ENCODE data around the gene DCLRE1B. TPM values are rescaled to one million over a fixed set of nuclear protein-coding genes. Genes with fewer than 3 reads are reported as not detected.

The DCLRE1B gene
- polyA plus RNA-seq, 1 donor (not counting 4 experiments of a cell fraction or from before 2014, with no cell fraction given): 5.4 TPM

- TF ChIP-seq, protein P1, sequence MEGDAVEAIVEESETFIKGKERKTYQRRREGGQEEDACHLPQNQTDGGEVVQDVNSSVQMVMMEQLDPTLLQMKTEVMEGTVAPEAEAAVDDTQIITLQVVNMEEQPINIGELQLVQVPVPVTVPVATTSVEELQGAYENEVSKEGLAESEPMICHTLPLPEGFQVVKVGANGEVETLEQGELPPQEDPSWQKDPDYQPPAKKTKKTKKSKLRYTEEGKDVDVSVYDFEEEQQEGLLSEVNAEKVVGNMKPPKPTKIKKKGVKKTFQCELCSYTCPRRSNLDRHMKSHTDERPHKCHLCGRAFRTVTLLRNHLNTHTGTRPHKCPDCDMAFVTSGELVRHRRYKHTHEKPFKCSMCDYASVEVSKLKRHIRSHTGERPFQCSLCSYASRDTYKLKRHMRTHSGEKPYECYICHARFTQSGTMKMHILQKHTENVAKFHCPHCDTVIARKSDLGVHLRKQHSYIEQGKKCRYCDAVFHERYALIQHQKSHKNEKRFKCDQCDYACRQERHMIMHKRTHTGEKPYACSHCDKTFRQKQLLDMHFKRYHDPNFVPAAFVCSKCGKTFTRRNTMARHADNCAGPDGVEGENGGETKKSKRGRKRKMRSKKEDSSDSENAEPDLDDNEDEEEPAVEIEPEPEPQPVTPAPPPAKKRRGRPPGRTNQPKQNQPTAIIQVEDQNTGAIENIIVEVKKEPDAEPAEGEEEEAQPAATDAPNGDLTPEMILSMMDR (optimal IDR thresholded peaks at IDR 0.05 in 1 of 3, IDR thresholded peaks at IDR 0.05 in 1 of 3, conservative IDR thresholded peaks at IDR 0.05 in 1 of 3; ENCODE audit: extremely low read depth in 1 of 3, insufficient read depth in 2 of 3, low read length in 3 of 3): no peak
- no peak for TF ChIP-seq EZH2 (IDR thresholded peaks at IDR 0.05; ENCODE audit: low read length)
Observed at GRCh38 chr1:113912594-113913311, 7.6 kb downstream of the DCLRE1B start.

GRCh38 chr1:113913312-113913668 is 8.2 kb downstream of the DCLRE1B start:
- no peak overlapping the region for H2AFZ ChIP-seq (ENCODE audit: control insufficient read depth, low read length)
- FAIRE-seq: no peak
- no peak for TF ChIP-seq EZH2 (IDR thresholded peaks at IDR 0.05; ENCODE audit: low read length)

More at GRCh38 chr1:113912594-113913311, 7.6 kb downstream of the DCLRE1B start:
- Histone ChIP-seq H3K36me3 (ENCODE audit: control insufficient read depth in 2 of 2, extremely low read depth in 1 of 2, insufficient read depth in 2 of 2, low read length in 2 of 2) (peaks cover 12 to 28% of the 10 kb centered on the region in 2 experiments), H3K4me3 (ENCODE audit: control insufficient read depth in 2 of 3, extremely low read depth in 1 of 3, insufficient read depth in 2 of 3, low read depth in 1 of 3, low read length in 3 of 3) (no peak overlapping the region), H3K27ac (ENCODE audit: control insufficient read depth, insufficient read depth, low read length) (no peak overlapping the region), H2AFZ (ENCODE audit: control insufficient read depth, low read length) (no peak overlapping the region), H3K79me2 (ENCODE audit: control insufficient read depth, insufficient read depth, low read length) (no peaks in the 10 kb centered on the region), H3K27me3 (ENCODE audit: control insufficient read depth, extremely low read depth, insufficient read depth, low read length) (no peaks in the 10 kb centered on the region), H4K20me1 (ENCODE audit: control insufficient read depth, extremely low read depth, insufficient read depth, low read length) (no peaks in the 10 kb centered on the region), H3K9ac (ENCODE audit: control insufficient read depth, extremely low read depth, insufficient read depth, low read length) (no peak overlapping the region), H3K4me1 (ENCODE audit: control insufficient read depth, extremely low read depth, insufficient read depth, low read length) (peaks cover 4% of the 10 kb centered on the region), H3K9me3 (ENCODE audit: control insufficient read depth, low read depth, low read length) (no peaks in the 10 kb centered on the region), H3K4me2 (ENCODE audit: control insufficient read depth, extremely low read depth, insufficient read depth, low read depth, low read length) (no peak overlapping the region), H3K9me1 (ENCODE audit: control insufficient read depth, extremely low read depth, insufficient read depth, low read length) (no peaks in the 10 kb centered on the region)
- dilution Hi-C loops (cut with MboI; ENCODE audit: extremely low pct_ligation_motif_present, low sequenced_read_pairs): no loop called here
- FAIRE-seq (no peak), DNase-seq (ENCODE audit: low read depth, low spot score) (no peak)

More at GRCh38 chr1:113913312-113913668, 8.2 kb downstream of the DCLRE1B start:
- H3K9me1 ChIP-seq (ENCODE audit: control insufficient read depth, extremely low read depth, insufficient read depth, low read length): no peaks in the 10 kb centered on the region
- dilution Hi-C loops (cut with MboI; ENCODE audit: extremely low pct_ligation_motif_present, low sequenced_read_pairs): no loop called here
- no peaks in the 10 kb centered on the region for H3K27me3 ChIP-seq (ENCODE audit: control insufficient read depth, extremely low read depth, insufficient read depth, low read length)
- H3K9me3 ChIP-seq (ENCODE audit: control insufficient read depth, low read depth, low read length): no peaks in the 10 kb centered on the region
- no peak overlapping the region for H3K27ac ChIP-seq (ENCODE audit: control insufficient read depth, insufficient read depth, low read length)
- H4K20me1 ChIP-seq (ENCODE audit: control insufficient read depth, extremely low read depth, insufficient read depth, low read length): no peaks in the 10 kb centered on the region
- H3K36me3 ChIP-seq (ENCODE audit: control insufficient read depth in 2 of 2, extremely low read depth in 1 of 2, insufficient read depth in 2 of 2, low read length in 2 of 2): peaks cover 11 to 28% of the 10 kb centered on the region in 2 experiments
- peaks cover 4% of the 10 kb centered on the region for H3K4me1 ChIP-seq (ENCODE audit: control insufficient read depth, extremely low read depth, insufficient read depth, low read length)
- H3K9ac ChIP-seq (ENCODE audit: control insufficient read depth, extremely low read depth, insufficient read depth, low read length): no peak overlapping the region
- no peaks in the 10 kb centered on the region for H3K79me2 ChIP-seq (ENCODE audit: control insufficient read depth, insufficient read depth, low read length)
- no peak for DNase-seq (ENCODE audit: low read depth, low spot score)
- H3K4me3 ChIP-seq (ENCODE audit: control insufficient read depth in 2 of 3, extremely low read depth in 1 of 3, insufficient read depth in 2 of 3, low read depth in 1 of 3, low read length in 3 of 3): no peak overlapping the region
- no peak overlapping the region for H3K4me2 ChIP-seq (ENCODE audit: control insufficient read depth, extremely low read depth, insufficient read depth, low read depth, low read length)
